ENCODE measurements around the gene SUSD4.

- TF ChIP-seq ELK1 (IDR thresholded peaks at IDR 0.05; ENCODE audit: low read depth, low read length) (no peak), CTCF (IDR thresholded peaks at IDR 0.05) (no peak)
Observed at GRCh38 chr1:223313415-223313754, 50.6 kb downstream of the SUSD4 start.

All from A549 (cell line).